Mesodermal cell (in vitro differentiated cells): ENCODE results near the gene OR11H1. TPM values are rescaled to one million over a fixed set of nuclear protein-coding genes. Genes with fewer than 3 reads are reported as not detected.
"Not testable (repeated sequence)": the region's sequence is repeated elsewhere in the genome, so short reads cannot be mapped to it uniquely, and the experiment has no call there.

Source experiments
- H3K27ac ChIP-seq: 2 replicates; pipeline ENCODE4 v1.7.0; 2013; ENCODE audit warnings: mild to moderate bottlenecking, low read depth, low read length, moderate library complexity; ENCODE audit not compliant: severe bottlenecking
- H3K36me3 ChIP-seq: 2 replicates; pipeline ENCODE4 v1.7.1; 2013; ENCODE audit warnings: mild to moderate bottlenecking, low read length, moderate library complexity; ENCODE audit not compliant: control insufficient read depth, insufficient read depth
- H3K4me1 ChIP-seq: one replicate; pipeline ENCODE4 v1.7.1; 2013; ENCODE audit warnings: mild to moderate bottlenecking, low read length; ENCODE audit not compliant: insufficient read depth, control insufficient read depth, poor library complexity, severe bottlenecking
- H3K4me3 ChIP-seq: 2 replicates; pipeline ENCODE4 v1.7.0; 2013; ENCODE audit warnings: low read length, control low read depth, mild to moderate bottlenecking; ENCODE audit not compliant: insufficient read depth, poor library complexity, severe bottlenecking; ENCODE audit errors: extremely low read depth
- H3K9me3 ChIP-seq: 2 replicates; pipeline ENCODE4 v1.7.1; 2013; ENCODE audit warnings: mild to moderate bottlenecking, low read length, moderate library complexity; ENCODE audit not compliant: control insufficient read depth
- WGBS, 2 experiments: methylation state at CpG; one replicate each; pipeline ENCODE4 v1.1.5; 2013; ENCODE audit warnings: missing lambda C conversion rate in 2 of 2; ENCODE audit not compliant: insufficient coverage in 2 of 2; 5-methylcytosine and 5-hydroxymethylcytosine counted together
- polyA plus RNA-seq, 2 experiments: library from polyadenylated mRNA; stranded (reverse); fragments of 50-300 nt; gene quantifications; one replicate each; pipeline ENCODE4 v1.2.3, GENCODE V29; 2013

OR11H1 gene
- polyA plus RNA-seq (2013, experiment 1 of 2), result not detected
- polyA plus RNA-seq (2013, experiment 2 of 2), result not detected

GRCh38 chr22:15527892-15528291, at the start of gene OR11H1:
TSS of gene OR11H1 (plus strand) at chr22:15528192. CDS start at chr22:15528192, 0 bp downstream.
- not testable (repeated sequence) for H3K4me1 ChIP-seq, H3K27ac ChIP-seq, H3K4me3 ChIP-seq, H3K36me3 ChIP-seq, H3K9me3 ChIP-seq
- no CpG with 5 or more reads among the region's 3 CpGs for WGBS, 2 experiments

- H3K36me3 ChIP-seq, result not testable (repeated sequence)
These were observed 18.0 kb upstream of the OR11H1 start for GRCh38 chr22:15509967-15510366.

GRCh38 chr22:15515896-15516295, 12.1 kb upstream of the OR11H1 start:
- H3K4me3 ChIP-seq, H3K36me3 ChIP-seq, H3K4me1 ChIP-seq, H3K27ac ChIP-seq, H3K9me3 ChIP-seq: not testable (repeated sequence)
- 90 to 92% methylated on average over 3 to 5 of the region's 9 CpGs for WGBS, 2 experiments

More at GRCh38 chr22:15509967-15510366, 18.0 kb upstream of the OR11H1 start:
- H3K27ac ChIP-seq, H3K9me3 ChIP-seq, H3K4me3 ChIP-seq, H3K4me1 ChIP-seq: not testable (repeated sequence)
- no CpG with 5 or more reads among the region's 30 CpGs for WGBS, 2 experiments

GRCh38 chr22:15553767-15554166, 25.8 kb downstream of the OR11H1 start:
- H3K36me3 ChIP-seq, H3K9me3 ChIP-seq, H3K4me1 ChIP-seq, H3K27ac ChIP-seq, H3K4me3 ChIP-seq: not testable (repeated sequence)
- no CpG with 5 or more reads among the region's 31 CpGs for WGBS, 2 experiments

GRCh38 chr22:15563461-15563860, 35.5 kb downstream of the OR11H1 start:
- H3K27ac ChIP-seq, H3K36me3 ChIP-seq, H3K4me3 ChIP-seq, H3K9me3 ChIP-seq, H3K4me1 ChIP-seq: not testable (repeated sequence)
- no CpG with 5 or more reads among the region's 10 CpGs for WGBS, 2 experiments

GRCh38 chr22:15565063-15565462, 37.1 kb downstream of the OR11H1 start:
- H3K36me3 ChIP-seq, H3K4me3 ChIP-seq, H3K27ac ChIP-seq: not testable (repeated sequence)

More at GRCh38 chr22:15565063-15565462, 37.1 kb downstream of the OR11H1 start:
- not testable (repeated sequence) for H3K4me1 ChIP-seq, H3K9me3 ChIP-seq
